Central memory CD4-positive, alpha-beta T cell (primary cell): ENCODE data around the gene TMEM266.

Experiments
- DNase-seq: peaks from one replicate; pipeline ENCODE4 v3.0.0; 2022

TMEM266 gene

DNA sequence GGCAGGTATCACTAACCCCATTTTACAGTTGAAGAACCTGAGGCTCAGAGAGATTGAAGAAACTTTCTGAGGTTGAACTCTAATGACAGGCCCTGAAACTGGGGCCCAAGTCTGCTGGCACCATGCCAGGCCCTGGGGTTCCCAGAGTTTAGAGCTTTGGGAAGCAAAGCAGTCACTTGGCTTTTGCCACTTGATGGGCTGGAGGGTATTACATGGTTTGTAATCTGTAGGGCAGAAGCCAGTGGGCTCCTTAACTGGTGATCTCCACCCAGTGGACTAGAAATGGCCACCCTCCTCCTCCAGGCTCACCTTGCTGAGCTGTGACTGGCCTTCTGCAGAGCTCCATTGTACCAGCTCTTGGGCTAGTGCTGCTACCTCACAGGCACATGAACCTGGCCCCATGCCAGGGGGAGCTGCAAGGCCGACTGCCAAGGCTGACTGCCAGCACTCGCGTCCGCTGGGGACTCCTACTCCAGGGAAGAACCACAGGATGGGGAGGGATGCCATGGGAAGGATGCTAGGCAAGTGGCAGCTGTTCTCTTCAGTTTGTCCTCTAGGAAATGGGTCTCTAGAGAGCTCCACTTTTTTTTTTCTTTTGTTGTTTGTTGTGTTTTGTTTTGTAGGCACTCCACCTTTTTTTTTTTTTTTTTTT, 146.7 kb downstream of the TMEM266 start:
- DNase-seq = no peak

DNA sequence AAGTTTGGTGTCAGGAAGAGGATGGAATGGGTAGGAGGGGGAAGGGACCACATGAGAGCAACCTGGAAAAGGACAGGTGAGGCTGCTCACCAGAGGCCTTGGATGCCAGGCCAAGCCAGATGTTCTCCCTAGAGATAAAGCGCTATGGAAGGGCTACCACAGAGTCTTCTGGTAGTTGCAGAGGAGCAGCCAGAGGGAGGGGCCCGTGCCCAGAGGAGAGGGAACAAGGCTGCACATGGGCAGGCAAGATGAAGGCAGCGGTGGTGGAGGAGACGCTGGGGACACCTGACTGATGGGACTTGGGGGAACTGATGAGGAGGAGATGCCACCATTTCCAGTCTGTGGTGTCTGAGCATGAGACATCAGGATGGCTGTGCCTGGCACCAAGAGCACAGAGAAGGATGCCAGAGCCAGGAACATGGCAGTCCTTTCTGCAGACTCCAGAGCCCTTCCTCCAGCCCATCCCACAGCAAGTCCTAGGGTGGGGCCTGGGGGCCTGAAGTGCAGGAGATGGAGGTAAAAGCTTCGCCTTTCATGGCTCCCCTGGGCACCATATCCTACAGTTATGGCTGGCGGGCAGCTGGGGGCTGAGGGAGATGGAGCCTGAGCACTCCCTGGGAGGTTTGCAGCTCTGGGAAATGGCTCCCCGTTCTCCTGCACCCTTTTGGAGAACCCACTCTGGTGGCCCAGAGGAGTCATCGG, 148.4 kb downstream of the TMEM266 start:
- no peak for DNase-seq

GRCh38 chr15:76208786-76209424, 149.1 kb downstream of the TMEM266 start:
- no peak for DNase-seq

- DNase-seq = no peak
Observed at GRCh38 chr15:76209523-76209922, 149.7 kb downstream of the TMEM266 start.

DNA sequence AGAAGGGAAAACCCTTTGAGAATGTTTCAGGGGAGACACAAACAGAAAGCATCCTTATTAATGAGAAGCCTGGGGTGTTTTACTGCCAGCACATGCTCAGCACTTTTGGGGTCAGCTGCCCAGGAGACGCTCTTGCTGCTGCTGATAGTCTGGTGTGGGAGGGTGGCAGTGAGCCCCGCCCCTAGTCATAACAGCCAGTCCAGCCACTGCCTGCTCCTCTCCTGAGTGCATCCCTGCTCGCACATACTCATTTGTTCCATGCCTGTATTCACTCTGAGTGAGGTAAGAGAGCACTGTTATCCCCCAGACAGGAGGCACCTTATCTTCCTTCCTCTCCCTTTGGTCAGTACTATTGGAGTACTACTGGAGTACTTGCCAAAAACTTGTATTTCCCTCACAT, 150.2 kb downstream of the TMEM266 start:
- no peak for DNase-seq

DNA sequence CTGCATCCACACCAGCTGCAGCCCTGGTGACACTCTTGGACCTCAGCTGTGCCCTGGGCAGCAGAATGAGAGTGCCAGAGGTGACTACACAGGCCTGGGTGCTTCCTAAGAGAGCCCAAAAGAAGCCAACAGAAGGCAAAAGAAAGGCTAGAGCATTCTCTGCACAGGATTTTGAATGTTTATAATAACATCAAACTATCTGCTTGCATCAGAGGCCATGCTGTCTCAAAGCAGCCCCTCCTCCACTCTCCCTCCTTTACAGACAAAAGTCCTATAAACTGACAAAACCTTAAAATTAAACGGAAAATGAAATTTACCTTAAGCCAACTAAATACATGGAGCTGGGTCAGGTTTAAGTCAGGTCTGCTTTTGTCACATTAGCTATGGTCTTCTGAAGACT, 155.8 kb downstream of the TMEM266 start:
- DNase-seq = no peak

DNA sequence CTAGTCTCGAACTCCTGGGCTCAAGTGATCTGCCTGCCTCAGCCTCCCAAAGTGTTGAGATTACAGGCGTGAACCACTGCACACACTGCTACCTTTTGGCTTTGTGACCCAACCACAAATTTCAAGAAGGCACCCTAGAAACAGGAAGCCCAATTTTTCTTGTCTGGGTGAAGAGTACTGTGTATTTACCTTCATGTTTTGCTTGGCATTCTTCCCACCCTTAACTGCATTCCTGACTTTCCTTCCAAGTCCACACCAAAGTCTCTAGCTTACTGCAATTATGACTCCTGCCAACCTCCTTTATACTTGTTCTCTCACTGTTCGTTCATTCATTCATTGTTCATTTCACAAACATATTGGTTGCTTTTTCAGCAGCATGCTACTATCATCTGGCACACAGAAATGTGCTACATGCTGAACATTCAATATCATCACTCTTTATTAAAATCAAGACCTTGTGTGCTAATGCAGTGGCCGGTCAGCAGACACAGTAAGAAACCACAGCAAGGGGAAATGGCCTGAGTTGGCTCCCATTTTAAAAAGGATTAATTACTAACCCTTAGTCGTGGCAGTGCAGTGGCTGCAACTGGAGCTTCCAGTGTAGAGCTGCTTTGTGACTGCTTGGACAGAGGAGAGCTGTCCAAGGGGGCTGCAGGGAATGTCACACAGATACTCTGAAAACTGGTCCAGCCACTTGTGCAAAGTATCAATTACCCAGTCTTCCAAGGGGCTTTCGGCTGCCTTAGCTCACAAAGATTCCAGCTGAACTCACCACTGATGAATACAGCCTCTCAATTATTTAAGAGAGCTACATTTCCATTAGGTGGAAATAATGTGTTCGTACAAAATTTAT, 157.5 kb downstream of the TMEM266 start:
- no peak for DNase-seq

GRCh38 chr15:76217882-76218217, 158.1 kb downstream of the TMEM266 start:
- no peak for DNase-seq

DNA sequence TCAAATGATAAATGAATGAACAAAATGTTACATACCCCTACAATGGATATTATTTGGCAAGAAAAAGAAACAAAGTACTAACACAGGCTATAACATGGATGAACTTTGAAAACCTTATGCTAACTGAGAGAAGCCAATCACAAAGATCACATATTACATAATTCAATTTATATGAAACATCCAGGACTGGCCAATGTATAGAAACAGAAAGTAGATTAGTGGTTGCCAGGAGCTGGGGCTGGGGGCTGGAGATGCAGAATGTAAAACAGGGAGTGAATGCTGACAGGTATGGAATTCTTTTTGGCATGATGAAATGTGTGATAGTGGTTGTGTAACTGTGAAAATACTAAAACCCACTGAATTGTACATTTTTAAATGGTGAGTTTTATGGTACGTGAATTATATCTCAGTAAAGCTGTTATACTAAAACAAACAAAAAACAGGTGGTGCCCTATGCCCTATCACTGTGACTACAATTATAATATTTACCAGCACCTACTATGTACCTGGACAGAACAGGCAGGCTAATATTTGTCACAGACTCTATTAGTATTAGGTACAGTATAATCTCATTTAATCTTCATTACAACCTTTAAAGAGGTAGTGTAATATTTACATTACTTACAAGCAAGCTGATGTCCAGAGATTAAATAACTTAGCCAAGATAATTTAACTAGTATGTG, 161.4 kb downstream of the TMEM266 start:
- no peak for DNase-seq

DNA sequence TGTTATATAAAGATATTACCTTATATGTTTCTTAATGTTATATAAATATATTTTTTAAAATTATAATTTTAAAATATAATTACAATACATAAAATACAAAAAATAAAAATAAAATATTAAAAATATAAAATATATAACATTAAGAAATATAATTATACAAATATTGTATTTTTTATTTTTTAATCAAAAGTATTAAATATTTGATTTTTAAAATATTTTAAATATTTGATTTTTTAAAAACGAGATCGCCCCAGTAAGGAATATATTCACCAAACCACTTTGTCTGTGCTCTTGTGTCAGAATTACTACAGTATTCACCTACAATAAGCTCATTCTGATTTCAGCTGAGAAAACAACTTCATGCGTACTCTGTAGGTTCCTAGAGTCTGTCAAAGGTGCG, 162.4 kb downstream of the TMEM266 start:
- no peak for DNase-seq

GRCh38 chr15:76223521-76223920, 163.7 kb downstream of the TMEM266 start:
- DNase-seq = no peak

DNA sequence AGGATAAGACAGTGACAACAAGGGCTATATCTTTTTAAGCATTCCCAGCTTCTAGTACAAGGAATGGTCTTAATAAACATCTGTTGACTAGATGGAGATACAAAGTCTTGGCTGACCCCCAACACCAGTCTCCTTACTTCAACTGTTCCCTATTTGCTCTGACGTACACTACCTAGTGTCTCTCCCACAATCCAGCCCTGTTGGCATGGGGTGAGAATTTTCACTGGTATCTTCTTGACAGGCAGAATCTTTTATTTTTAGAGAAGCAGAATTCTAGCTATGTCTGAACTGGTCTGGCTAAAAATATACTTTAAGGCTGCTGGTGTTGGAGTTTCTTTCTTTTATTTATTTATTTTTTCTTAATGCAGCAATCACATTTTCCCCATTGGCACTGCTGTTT, 169.5 kb downstream of the TMEM266 start:
- DNase-seq = no peak

DNA sequence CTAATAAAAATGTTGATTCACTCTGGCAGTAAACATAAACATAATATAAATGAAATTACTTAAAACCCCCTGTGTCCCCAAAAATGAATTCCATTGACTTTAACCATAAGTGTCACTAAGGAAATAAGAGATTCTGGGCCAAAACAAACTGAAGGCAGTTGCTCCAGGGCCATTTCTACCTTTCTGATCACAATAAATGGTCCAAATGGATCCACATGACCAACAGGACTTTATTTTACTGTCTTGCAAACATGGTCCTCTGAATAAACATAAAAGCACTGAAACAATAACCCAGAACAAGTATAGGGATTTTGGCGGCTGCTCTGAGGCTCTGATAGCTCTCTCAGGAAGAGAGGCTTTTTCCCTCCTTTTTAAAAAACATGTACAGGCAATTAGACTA, 174.1 kb downstream of the TMEM266 start:
- no peak for DNase-seq

GRCh38 chr15:76234337-76234889, 174.6 kb downstream of the TMEM266 start:
- DNase-seq = no peak

DNA sequence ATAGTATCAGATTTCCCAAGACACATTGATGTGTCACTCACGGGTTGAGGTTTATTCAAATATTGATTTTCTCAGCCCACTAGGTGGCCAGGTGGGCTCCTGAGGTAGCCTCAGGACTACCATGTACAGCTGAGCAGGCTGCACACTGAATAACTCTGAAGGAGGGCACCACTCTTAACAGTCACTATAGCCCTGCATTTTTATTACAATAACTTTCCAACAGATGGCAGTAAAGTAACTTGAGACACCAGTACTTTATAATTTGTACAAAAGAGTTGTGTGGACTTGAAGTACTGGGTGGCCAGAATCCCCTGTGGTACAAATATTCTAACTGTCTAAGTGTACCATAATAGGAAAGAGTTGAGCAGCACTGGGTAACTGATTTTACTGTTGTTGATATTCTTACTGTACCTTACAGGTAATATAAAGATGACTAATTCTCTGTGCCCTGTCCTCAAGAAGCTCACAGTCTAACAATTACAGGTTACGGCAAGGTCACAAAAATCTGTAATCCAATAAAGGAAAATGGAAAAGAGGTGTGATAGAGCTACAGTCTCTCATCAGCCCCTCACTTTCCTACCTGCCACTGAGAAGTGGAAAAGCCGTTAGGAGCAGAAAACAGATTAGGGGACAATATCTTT, 175.5 kb downstream of the TMEM266 start:
- peak; percentile 28 for DNase-seq

- DNase-seq = no peak
Observed at GRCh38 chr15:76236350-76236749, 176.6 kb downstream of the TMEM266 start.

GRCh38 chr15:76239786-76240185, 180.0 kb downstream of the TMEM266 start:
- no peak for DNase-seq

- no peak for DNase-seq
Observed at GRCh38 chr15:76245072-76245610, 185.4 kb downstream of the TMEM266 start.

DNA sequence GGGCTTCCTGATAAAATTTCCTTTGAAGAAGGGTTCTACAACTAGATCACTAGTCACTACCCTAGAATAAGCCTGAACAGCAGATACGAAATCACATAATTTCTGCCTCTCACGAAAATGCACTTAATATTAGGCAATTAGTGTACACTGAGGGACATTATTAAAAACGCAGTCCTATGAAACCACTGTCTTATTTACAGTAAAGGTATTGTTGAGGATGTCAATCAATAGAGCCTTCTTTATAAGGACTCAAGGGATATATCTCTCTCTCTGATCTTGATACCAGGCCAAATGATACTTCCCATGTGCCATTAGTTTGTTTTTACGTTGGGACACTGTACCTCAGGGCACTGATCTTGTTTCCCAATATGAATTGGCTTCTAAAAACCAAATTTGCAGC, 191.9 kb downstream of the TMEM266 start:
- no peak for DNase-seq

DNA sequence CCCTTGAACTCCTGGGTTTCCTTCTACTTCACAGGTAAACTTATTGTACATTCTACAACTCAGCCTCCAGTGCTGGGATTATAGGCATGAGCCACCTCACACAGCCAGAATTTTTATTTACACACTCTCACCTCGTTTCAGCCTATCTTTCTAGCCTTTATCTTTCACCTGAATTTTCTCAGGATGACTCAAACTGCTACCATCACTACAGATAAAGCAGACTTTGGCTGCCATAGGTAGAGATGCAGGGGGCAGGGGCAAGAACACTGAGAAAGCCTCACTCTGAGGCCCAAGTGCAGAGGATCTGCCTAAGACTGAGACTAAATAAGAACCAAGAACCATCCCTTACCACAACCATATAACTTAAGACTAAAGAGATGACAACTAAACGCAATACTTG, 192.5 kb downstream of the TMEM266 start:
- DNase-seq = no peak

- no peak for DNase-seq
Observed at GRCh38 chr15:76253691-76254473, 194.1 kb downstream of the TMEM266 start.
